WTC11 (cell line): ENCODE data around the gene FOXL2.

Experiments used
- CREB1 ChIP-seq: sonication (generic); formaldehyde crosslinking; IDR thresholded peaks from 2 replicates; pipeline ENCODE4 v1.8.0; 2023; ENCODE audit warnings: mild to moderate bottlenecking, missing genetic modification reagents
- CTCF ChIP-seq: fragments of 200-600 bp; IDR thresholded peaks from 2 replicates; pipeline ENCODE4 v1.8.0; 2022; ENCODE audit warnings: antibody characterized with exemption
- ESRRA ChIP-seq: sonication (generic); formaldehyde crosslinking; IDR thresholded peaks from 2 replicates; pipeline ENCODE4 v1.8.1; 2022; ENCODE audit warnings: mild to moderate bottlenecking, missing genetic modification reagents, borderline replicate concordance
- GABPB1 ChIP-seq: sonication (generic); formaldehyde crosslinking; IDR thresholded peaks from 2 replicates; pipeline ENCODE4 v1.8.1; 2023; ENCODE audit warnings: mild to moderate bottlenecking, missing genetic modification reagents
- HMGXB4 ChIP-seq: sonication (generic); formaldehyde crosslinking; IDR thresholded peaks from 2 replicates; pipeline ENCODE4 v1.8.1; 2023; ENCODE audit warnings: mild to moderate bottlenecking, moderate library complexity, missing genetic modification reagents
- MAX ChIP-seq: sonication (generic); formaldehyde crosslinking; IDR thresholded peaks from 2 replicates; pipeline ENCODE4 v1.8.0; 2022; ENCODE audit warnings: mild to moderate bottlenecking, missing genetic modification reagents
- NFE2L1 ChIP-seq: sonication (generic); formaldehyde crosslinking; IDR thresholded peaks from 2 replicates; pipeline ENCODE4 v1.8.1; 2023; ENCODE audit warnings: missing genetic modification reagents
- PRDM15 ChIP-seq: sonication (generic); formaldehyde crosslinking; IDR thresholded peaks from 2 replicates; pipeline ENCODE4 v1.8.0; 2022; ENCODE audit warnings: missing genetic modification reagents
- TEAD4 ChIP-seq: sonication (generic); formaldehyde crosslinking; IDR thresholded peaks from 2 replicates; pipeline ENCODE4 v1.8.0; 2022; ENCODE audit warnings: mild to moderate bottlenecking, missing genetic modification reagents
- USF2 ChIP-seq: sonication (generic); formaldehyde crosslinking; IDR thresholded peaks from 2 replicates; pipeline ENCODE4 v1.8.1; 2023; ENCODE audit warnings: mild to moderate bottlenecking, missing genetic modification reagents, moderate library complexity
- ZNF138 ChIP-seq: sonication (generic); formaldehyde crosslinking; conservative IDR thresholded peaks from 2 replicates; pipeline ENCODE4 v1.8.1; 2022; ENCODE audit warnings: mild to moderate bottlenecking, moderate library complexity, missing genetic modification reagents

GRCh38 chr3:138935863-138936740 is 10.8 kb downstream of the FOXL2 start:
- TF ChIP-seq USF2 (peak; percentile 85), MAX (CRISPR knock-in tag) (peak; percentile 86), PRDM15 (CRISPR knock-in tag) (peak; percentile 76), NFE2L1 (CRISPR knock-in tag) (no peak), CREB1 (CRISPR knock-in tag) (no peak), CTCF (peak; percentile 96), HMGXB4 (peak; percentile 89), TEAD4 (CRISPR knock-in tag) (no peak), ESRRA (CRISPR knock-in tag) (no peak), ZNF138 (CRISPR knock-in tag) (no peak), GABPB1 (CRISPR knock-in tag) (no peak)
